CD4-positive, alpha-beta T cell (primary cell): ENCODE data around the gene DISP3. TPM values are rescaled to one million over a fixed set of nuclear protein-coding genes. Genes with fewer than 3 reads are reported as not detected.

ENCODE experiments used
- ATAC-seq: fragments of 200-7000 bp; cut with Tn5 transposase; one replicate; pipeline ENCODE4 v1.10.0; 2022; ENCODE audit warnings: mild to moderate bottlenecking; ENCODE audit not compliant: poor library complexity
- CTCF ChIA-PET: fragments of 350-600 bp; sonication (Branson Sonifier 250); formaldehyde crosslinking; loops from one replicate; lab custom pipeline; 2021; ENCODE audit warnings: antibody characterized with exemption, inconsistent platforms; lab: Charles Lee
- POLR2A ChIA-PET: fragments of 350-600 bp; sonication (Branson Sonifier 250); formaldehyde crosslinking; loops from one replicate; lab custom pipeline; 2021; ENCODE audit warnings: antibody characterized with exemption, inconsistent platforms; lab: Charles Lee
- DNase-seq, 14 experiments: peaks; one replicate each; pipeline ENCODE4 v3.0.0-alpha.2; 2013 to 2020; ENCODE audit warnings: mixed read lengths in 2 of 14
- H3K27ac ChIP-seq, 2 donors: one replicate each; pipeline versions ENCODE4 v1.5.1 to v1.7.0; 2013; ENCODE audit warnings: low read length in 2 of 2, low read depth in 1 of 2, mild to moderate bottlenecking in 1 of 2
- H3K27me3 ChIP-seq, 2 experiments: 1 replicate in 1 of 2; 2 replicates in 1 of 2; pipeline versions ENCODE4 v1.6.1 to v1.7.0; 2013; ENCODE audit warnings: low read length in 2 of 2, control low read depth in 1 of 2, mild to moderate bottlenecking in 1 of 2, moderate library complexity in 1 of 2; ENCODE audit not compliant: insufficient read depth in 2 of 2, control insufficient read depth in 1 of 2
- H3K36me3 ChIP-seq: one replicate; pipeline ENCODE4 v1.6.1; 2013; ENCODE audit warnings: low read length, control low read depth; ENCODE audit not compliant: insufficient read depth
- H3K4me1 ChIP-seq: one replicate; pipeline ENCODE4 v1.6.1; 2013; ENCODE audit warnings: low read length, control low read depth; ENCODE audit not compliant: insufficient read depth
- H3K4me3 ChIP-seq: one replicate; pipeline ENCODE4 v1.5.1; 2013; ENCODE audit warnings: mild to moderate bottlenecking, low read length, moderate library complexity
- H3K9me3 ChIP-seq, 2 experiments: 1 replicate in 1 of 2; 2 replicates in 1 of 2; pipeline versions ENCODE4 v1.6.1 to v1.7.0; 2013; ENCODE audit warnings: low read length in 2 of 2, mild to moderate bottlenecking in 2 of 2, control low read depth in 1 of 2, moderate library complexity in 1 of 2; ENCODE audit not compliant: control insufficient read depth in 1 of 2, insufficient read depth in 1 of 2
- H3K27ac Mint-ChIP-seq: one replicate; pipeline ENCODE4 v1.8.0; 2020; ENCODE audit warnings: mixed read lengths
- H3K27me3 Mint-ChIP-seq: one replicate; pipeline ENCODE4 v1.8.0; 2021; ENCODE audit warnings: mixed read lengths
- H3K36me3 Mint-ChIP-seq: one replicate; pipeline ENCODE4 v1.8.0; 2021; ENCODE audit warnings: low read depth, mixed read lengths
- H3K4me1 Mint-ChIP-seq: one replicate; pipeline ENCODE4 v1.8.0; 2021; ENCODE audit warnings: low read depth, mixed read lengths
- H3K4me3 Mint-ChIP-seq: one replicate; pipeline ENCODE4 v1.8.0; 2020; ENCODE audit warnings: mild to moderate bottlenecking, mixed read lengths
- H3K9me3 Mint-ChIP-seq: one replicate; pipeline ENCODE4 v1.8.0; 2020; ENCODE audit warnings: mixed read lengths
- CTCF ChIP-seq: fragments of 200-600 bp; IDR thresholded peaks from one replicate; pipeline ENCODE4 v1.8.0; 2022; ENCODE audit warnings: antibody characterized with exemption, mild to moderate bottlenecking
- intact Hi-C, 2 experiments: fragments of 100-400 bp; cut with DNase I in 1 of 2; cut with micrococcal nuclease in 1 of 2; formaldehyde crosslinking; loops; one replicate each; pipeline versions ENCODE4 v1.15.1 to v1.9.0; 2023 to 2025; cut with DNase I, micrococcal nuclease
- total RNA-seq, 174 experiments: library from RNA in 2 of 174; stranded (reverse) in 2 of 174; gene quantifications; one replicate each; pipeline ENCODE4 v1.2.3 and lab custom pipeline; 2021 to 2026

DISP3 gene
- total RNA-seq, 2 experiments from 2014 or later: 0.55 to 0.56 TPM

GRCh38 chr1:11575553-11575952 is 96.6 kb downstream of the DISP3 start:
- TF ChIP-seq CTCF: no peak
- ATAC-seq (no peak), DNase-seq (no peak)
- CTCF ChIA-PET: no interaction called here
- POLR2A ChIA-PET: no interaction called here
- Mint-ChIP-seq H3K27ac (no peak overlapping the region), H3K27me3 (peaks cover 15% of the 10 kb centered on the region), H3K4me1 (no peaks in the 10 kb centered on the region), H3K4me3 (no peak overlapping the region), H3K36me3 (no peaks in the 10 kb centered on the region), H3K9me3 (no peaks in the 10 kb centered on the region)
- intact Hi-C loops: no loop called here
- Histone ChIP-seq H3K4me3 (no peak overlapping the region), H3K27ac (no peak overlapping the region), H3K27me3 (peaks cover 1 to 8% of the 10 kb centered on the region in 2 experiments), H3K36me3 (no peaks in the 10 kb centered on the region), H3K4me1 (peaks cover 4% of the 10 kb centered on the region), H3K9me3 (no peaks in the 10 kb centered on the region)

DNA sequence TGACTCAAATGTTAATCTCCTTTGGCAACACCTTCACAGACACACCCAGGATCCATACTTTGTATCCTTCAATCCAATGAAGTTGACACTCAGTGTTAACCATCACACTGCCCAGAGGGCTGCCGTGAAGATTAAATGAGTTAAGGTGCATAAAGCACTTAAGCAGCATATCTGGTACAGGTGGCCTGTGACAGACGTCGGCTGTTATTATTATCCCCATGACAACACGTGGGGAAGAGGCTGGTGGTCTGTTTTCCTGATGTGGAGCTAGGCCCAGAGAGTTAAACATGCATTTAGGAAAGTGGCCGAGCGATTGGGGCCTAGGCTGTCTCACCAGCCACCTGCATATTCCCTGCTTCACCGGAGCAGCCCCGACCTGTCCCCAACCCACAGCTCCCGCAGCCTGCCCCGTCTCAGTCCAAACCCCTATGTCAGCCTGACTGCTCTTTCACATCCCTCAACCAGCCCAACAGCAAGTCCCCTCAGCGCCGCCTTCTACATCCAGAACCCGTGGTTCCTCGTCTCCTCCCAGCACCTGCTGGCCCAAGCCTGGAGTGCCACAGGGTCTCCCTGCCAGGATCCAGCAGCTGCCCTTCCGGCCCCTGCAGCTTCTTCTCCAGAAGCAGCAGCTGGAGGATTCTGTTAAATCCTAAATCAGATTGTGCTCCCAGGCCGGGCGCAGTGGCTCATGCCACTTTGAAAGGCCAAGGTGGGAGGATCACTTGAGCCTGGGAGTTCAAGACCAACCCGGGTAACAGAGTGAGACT is 97.3 kb downstream of the DISP3 start:
- H3K4me1 ChIP-seq: no peaks in the 10 kb centered on the region
- intact Hi-C loops: no loop called here
- ATAC-seq (no peak), DNase-seq (no peak)
- no peaks in the 10 kb centered on the region for H3K36me3 ChIP-seq
- peaks cover 0 to 8% of the 10 kb centered on the region in 2 experiments for H3K27me3 ChIP-seq
- no peak overlapping the region for H3K27ac ChIP-seq
- Mint-ChIP-seq H3K9me3 (no peaks in the 10 kb centered on the region), H3K4me1 (no peaks in the 10 kb centered on the region), H3K36me3 (no peaks in the 10 kb centered on the region), H3K27me3 (peaks cover 17% of the 10 kb centered on the region), H3K27ac (no peak overlapping the region), H3K4me3 (no peak overlapping the region)
- no peaks in the 10 kb centered on the region for H3K9me3 ChIP-seq
- H3K4me3 ChIP-seq: no peak overlapping the region
- TF ChIP-seq CTCF: no peak
- ChIA-PET POLR2A (no interaction called here), CTCF (no interaction called here)

- DNase-seq: no peak
- Mint-ChIP-seq H3K4me3 (no peak overlapping the region), H3K9me3 (no peaks in the 10 kb centered on the region), H3K4me1 (no peaks in the 10 kb centered on the region), H3K27ac (no peak overlapping the region), H3K36me3 (no peaks in the 10 kb centered on the region), H3K27me3 (peaks cover 27% of the 10 kb centered on the region)
- Histone ChIP-seq H3K4me3 (no peak overlapping the region), H3K27ac (no peak overlapping the region), H3K9me3 (no peaks in the 10 kb centered on the region), H3K4me1 (no peaks in the 10 kb centered on the region), H3K27me3 (peaks cover 0 to 8% of the 10 kb centered on the region in 2 experiments), H3K36me3 (no peaks in the 10 kb centered on the region)
- intact Hi-C loops: no loop called here
- no peak for ATAC-seq
- ChIA-PET CTCF (no interaction called here), POLR2A (no interaction called here)
- no peak for TF ChIP-seq CTCF
Measured at GRCh38 chr1:11578004-11578403, 99.0 kb downstream of the DISP3 start.
